ENCODE data around the gene CXCL16.

CXCL16 gene

DNA sequence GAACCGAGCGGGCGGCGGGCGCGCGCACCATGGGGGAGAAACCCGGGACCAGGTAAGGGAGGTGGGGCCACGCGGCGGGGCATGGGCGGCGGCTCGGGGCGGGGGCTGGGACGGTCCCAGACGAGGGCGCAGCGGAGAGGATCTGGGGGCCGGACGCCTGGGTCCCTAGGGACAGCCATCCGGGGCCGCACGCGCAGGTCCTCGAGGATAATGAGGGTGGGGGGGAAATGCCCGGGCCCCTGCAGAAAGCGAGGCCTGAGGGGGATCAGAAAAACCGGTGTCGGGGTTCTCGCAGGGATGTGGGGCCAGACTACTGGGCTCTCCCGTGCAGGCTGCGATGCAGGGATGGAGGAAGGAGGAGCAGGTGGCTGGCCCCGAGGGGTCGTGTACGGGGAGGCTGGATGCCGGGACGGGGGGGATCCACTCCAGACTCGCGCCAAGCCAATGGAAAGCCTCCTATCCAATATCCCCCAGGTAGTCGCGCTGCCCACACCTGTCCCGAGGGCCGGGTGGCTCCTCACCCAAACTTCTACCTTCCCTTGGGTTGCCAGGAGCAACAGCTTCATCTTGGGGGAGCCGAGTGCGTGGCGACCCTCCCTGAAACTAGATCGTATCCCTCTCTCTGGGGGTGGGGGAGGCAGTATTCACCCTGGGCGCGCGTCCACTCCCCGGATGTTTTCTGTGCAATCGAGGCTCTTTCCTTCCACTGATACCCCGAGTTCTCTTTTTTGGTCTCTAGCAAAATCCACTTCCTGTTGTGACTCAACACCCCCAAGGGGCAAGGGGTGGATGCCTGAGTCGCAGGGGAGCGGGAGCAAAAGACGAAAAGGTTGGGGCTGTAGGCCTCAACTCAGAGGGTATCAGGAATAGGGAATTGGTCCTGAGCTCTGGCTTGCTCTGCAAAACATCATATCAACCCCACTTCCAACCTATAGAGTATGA is 28.8 kb downstream of the CXCL16 start:
- H3K27ac ChIP-seq = peak overlapping the region; percentile 75
- TF ChIP-seq, protein P1, sequence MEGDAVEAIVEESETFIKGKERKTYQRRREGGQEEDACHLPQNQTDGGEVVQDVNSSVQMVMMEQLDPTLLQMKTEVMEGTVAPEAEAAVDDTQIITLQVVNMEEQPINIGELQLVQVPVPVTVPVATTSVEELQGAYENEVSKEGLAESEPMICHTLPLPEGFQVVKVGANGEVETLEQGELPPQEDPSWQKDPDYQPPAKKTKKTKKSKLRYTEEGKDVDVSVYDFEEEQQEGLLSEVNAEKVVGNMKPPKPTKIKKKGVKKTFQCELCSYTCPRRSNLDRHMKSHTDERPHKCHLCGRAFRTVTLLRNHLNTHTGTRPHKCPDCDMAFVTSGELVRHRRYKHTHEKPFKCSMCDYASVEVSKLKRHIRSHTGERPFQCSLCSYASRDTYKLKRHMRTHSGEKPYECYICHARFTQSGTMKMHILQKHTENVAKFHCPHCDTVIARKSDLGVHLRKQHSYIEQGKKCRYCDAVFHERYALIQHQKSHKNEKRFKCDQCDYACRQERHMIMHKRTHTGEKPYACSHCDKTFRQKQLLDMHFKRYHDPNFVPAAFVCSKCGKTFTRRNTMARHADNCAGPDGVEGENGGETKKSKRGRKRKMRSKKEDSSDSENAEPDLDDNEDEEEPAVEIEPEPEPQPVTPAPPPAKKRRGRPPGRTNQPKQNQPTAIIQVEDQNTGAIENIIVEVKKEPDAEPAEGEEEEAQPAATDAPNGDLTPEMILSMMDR (conservative IDR thresholded peaks at IDR 0.05) = no peak

DNA sequence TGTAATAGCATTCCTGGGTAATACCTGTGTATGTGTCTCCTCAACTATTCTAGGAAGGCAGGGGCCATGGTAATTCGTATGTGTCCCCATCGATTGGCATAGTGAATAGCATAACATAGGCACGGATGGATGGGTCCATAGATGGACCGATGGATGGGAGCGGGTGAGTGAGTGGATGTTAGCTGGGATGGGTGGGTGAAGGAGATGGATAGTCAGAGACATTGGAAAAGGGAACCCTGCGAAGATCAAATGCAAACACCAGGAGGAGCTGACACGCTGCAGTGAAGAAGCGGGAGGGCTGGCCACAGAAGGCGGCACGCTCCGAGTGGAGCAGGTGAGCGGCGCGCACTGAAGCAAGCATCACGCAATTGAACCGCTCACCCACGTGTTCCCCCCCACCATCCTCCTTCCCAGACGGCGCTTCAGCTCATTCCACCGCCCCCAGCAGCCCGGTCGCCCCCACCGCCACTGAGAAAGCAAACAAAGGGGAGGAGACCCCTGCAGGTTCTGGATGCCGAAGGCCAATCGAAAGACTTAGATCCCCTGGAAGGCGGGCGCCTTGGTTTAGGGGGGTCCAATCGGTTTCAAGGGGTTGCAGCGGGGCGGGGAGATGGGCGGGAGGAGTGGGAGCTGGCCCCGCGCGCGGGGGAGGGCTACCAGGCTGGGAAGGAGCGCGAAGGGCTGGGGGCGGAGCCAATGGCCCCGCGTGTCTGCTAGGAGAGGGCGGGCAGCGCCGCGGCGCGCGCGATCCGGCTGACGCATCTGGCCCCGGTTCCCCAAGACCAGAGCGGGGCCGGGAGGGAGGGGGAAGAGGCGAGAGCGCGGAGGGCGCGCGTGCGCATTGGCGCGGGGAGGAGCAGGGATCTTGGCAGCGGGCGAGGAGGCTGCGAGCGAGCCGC is 29.7 kb downstream of the CXCL16 start, which contains the start of gene ARRB2:
TSS of gene ARRB2 (plus strand) at position 839 of the 899 bp plus-strand sequence. CDS start 90 bp downstream, outside the sequence.
- H3K27ac ChIP-seq = peak within 1 kb of the TSS; percentile 75
- TF ChIP-seq, protein P1 (conservative IDR thresholded peaks at IDR 0.05) = peak; percentile 68

DNA sequence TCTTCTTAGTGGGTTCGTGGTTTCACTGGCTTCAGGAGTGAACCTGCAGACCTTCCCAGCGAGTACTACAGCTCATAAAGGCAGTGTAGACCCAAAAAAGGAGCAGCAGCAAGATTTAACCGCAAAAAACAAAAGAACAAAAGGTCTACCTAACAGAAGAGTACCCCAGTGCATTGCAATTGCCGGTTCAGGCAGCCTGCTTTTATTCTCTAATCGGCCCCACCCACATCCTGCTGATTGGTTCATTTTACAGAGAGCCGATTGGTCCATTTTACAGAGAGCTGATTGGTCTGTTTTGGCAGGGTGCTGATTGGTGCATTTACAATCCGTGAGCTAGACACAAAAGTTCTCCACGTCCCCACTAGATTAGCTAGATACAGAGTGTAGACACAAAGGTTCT is 31.3 kb downstream of the CXCL16 start:
- H3K27ac ChIP-seq = no peak overlapping the region
- TF ChIP-seq, protein P1 (conservative IDR thresholded peaks at IDR 0.05) = no peak

DNA sequence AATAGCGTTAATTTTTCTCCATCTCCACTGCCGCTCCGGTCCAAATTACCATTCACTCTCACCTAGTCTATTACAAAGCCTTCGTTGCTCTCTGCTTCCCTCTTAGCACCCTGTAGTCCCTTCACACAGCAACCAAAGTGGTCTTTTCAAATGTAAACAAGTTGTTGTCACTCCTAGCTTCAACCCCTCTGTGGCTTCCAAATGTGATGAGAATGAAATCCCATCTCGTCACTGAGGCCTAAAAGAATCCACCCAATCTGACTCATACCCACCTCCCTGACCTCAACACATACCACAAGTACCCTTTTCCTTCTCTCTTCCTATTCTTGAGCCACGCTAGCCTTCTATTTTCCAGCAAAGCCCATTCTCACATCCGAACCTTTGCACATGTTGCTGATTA is 33.6 kb downstream of the CXCL16 start:
- no peak overlapping the region for H3K27ac ChIP-seq
- TF ChIP-seq, protein P1 (conservative IDR thresholded peaks at IDR 0.05) = no peak

DNA sequence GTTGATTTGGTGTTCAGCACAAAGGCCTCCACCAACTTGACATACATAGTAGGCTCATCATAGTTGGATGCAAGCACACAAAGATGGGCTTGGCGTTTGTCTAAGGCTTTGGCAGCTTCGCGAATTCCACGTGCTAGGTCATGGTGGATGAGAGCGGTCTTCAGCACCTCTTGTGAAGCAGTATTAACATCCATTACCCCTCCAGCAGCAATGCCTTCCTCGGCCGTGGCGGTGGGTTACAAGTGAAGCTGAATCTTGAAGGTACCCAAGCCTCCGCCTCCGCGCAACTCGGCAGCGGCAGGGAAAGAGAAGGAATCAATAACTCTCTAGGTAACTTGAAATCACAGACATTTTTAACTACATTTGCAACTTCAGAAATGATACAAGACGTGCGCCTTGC is 34.7 kb downstream of the CXCL16 start:
- no peak overlapping the region for H3K27ac ChIP-seq
- TF ChIP-seq, protein P1 (conservative IDR thresholded peaks at IDR 0.05) = no peak

DNA sequence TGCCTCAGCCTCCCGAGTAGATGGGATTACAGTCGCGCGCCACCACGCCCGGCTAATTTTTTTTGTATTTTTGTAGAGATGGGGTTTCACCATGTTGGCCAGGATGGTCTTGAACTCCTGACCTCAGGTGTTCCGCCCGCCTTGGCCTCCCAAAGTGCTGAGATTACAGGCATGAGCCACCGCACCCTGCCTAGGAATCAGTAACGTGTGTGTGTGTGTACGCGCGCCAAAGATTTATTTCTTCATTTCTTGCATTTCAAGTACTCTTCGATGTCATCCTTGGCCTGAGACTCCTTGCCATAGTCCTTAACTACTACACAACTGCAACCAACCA is 35.2 kb downstream of the CXCL16 start:
- peak overlapping the region; percentile 73 for H3K27ac ChIP-seq

DNA sequence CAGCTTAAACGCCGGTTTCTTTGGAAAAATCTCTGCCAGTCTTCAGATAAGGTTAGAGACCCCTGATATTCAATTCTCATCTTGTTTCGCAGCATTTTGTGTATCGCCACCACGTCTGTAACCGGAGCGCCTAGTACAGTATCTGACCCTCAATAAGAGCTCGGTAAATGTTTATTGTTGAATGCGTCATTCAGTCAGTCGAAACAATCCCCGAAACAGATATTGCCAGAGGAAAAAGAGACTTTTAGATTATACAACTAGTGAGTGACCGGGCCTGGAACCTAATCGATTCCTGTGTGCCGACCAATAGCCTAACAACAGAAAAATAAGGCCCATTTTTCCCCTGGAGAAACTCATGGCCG is 36.4 kb downstream of the CXCL16 start:
- H3K27ac ChIP-seq = peak overlapping the region; percentile 73
- TF ChIP-seq, protein P1 (conservative IDR thresholded peaks at IDR 0.05) = no peak
